Stomach smooth muscle (tissue), 2 donors: ENCODE results near the gene RAB4A.

ENCODE experiments used
- H3K27ac ChIP-seq: one replicate; pipeline ENCODE4 v1.7.0; 2013; ENCODE audit warnings: mild to moderate bottlenecking, low read length, inconsistent platforms
- H3K27me3 ChIP-seq, 2 donors: one replicate each; pipeline ENCODE4 v1.7.0; 2013; ENCODE audit warnings: low read length in 2 of 2; ENCODE audit not compliant: insufficient read depth in 2 of 2, control insufficient read depth in 1 of 2
- H3K36me3 ChIP-seq, 2 donors: one replicate each; pipeline ENCODE4 v1.7.0; 2013; ENCODE audit warnings: low read length in 2 of 2; ENCODE audit not compliant: control insufficient read depth in 2 of 2, insufficient read depth in 2 of 2
- H3K4me1 ChIP-seq: one replicate; pipeline ENCODE4 v1.7.0; 2013; ENCODE audit warnings: low read length; ENCODE audit not compliant: control insufficient read depth, insufficient read depth
- H3K4me3 ChIP-seq, 2 donors: one replicate each; pipeline ENCODE4 v1.7.0; 2013; ENCODE audit warnings: low read length in 2 of 2
- H3K9ac ChIP-seq, 2 donors: one replicate each; pipeline ENCODE4 v1.7.0; 2013; ENCODE audit warnings: low read length in 2 of 2, mild to moderate bottlenecking in 1 of 2
- H3K9me3 ChIP-seq, 2 donors: one replicate each; pipeline ENCODE4 v1.7.0; 2013; ENCODE audit warnings: low read length in 2 of 2; ENCODE audit not compliant: control insufficient read depth in 2 of 2
- donor health status: healthy.
- donor health status: Pancreatic carcinoma.

RAB4A gene, protein sequence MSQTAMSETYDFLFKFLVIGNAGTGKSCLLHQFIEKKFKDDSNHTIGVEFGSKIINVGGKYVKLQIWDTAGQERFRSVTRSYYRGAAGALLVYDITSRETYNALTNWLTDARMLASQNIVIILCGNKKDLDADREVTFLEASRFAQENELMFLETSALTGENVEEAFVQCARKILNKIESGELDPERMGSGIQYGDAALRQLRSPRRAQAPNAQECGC

DNA sequence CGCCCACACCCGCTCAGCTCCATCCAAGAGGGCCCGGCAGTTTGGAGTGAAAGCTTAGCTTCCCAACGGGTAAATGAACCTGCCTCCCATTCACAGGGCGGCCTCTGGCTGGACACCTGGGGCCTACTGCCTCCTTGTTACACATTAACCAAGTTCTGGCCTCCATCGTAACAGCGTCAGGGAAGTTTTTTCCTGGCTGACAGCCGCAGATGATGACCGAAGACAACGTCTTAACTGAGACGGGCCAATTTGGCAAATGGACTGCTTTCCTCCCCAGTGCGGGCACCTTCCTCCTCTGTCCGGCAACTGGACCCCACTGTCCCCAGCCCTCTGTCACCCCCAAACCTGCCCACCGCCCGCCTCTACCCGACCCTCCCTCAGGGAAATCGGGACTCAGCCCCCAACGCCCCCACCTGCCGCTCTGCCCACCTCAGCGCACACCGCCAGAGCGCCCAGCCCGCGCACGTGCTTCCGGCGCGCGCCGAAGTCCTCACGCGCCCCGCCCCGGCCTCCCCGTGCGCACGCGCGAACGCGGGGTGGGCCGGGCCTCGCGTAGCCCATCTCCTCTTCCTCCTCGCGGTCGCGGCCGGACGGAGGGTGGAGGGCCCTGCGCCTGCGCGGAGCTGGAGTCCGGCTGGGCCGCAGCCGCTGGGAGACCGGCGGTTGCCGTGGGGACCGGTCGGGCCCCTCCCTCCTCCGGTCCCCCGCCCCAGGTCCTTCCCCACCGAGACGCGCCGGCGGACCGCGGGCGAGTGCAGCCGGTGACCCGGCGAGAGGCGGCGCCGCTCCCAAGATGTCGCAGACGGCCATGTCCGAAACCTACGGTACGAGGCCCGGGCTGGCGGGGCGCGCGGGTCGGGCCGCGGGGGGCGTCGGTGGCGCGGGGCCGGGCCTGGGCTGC, at the start of gene RAB4A:
RAB4A (plus strand) TSS at position 565 of the 901 bp plus-strand sequence; CDS start at position 794, 229 bp downstream.
- H3K27me3 ChIP-seq = no peaks in the 10 kb centered on the region
- peaks cover 20% of the 10 kb centered on the region for H3K4me1 ChIP-seq
- H3K27ac ChIP-seq = peak within 1 kb of the TSS; percentile 70
- H3K9ac ChIP-seq = peak within 1 kb of the TSS; percentile 48 to 88
- H3K4me3 ChIP-seq = peak within 1 kb of the TSS; percentile 74 to 83
- peaks cover 0 to 4% of the 10 kb centered on the region in 2 donors for H3K9me3 ChIP-seq
- H3K36me3 ChIP-seq = no peaks in the 10 kb centered on the region

DNA sequence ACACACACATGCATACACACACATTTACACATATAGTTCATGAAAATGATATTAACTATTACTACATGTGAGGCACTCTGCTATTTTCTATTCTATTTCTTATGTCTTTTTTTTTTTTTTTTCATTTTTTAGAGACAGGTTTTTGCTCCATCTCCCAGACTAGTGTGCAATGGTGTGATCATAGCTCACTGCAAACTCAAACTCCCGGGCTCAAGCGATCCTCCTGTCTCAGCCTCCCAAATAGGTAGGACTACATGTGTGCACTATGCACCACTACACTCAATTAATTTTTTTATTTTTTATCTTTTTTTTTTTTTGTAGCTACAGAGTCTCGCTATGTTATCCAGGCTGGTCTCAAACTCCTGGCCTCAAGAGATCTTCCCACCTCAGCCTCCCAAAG, 48.8 kb upstream of the RAB4A start:
- Histone ChIP-seq H3K9me3 (no peaks in the 10 kb centered on the region), H3K9ac (no peak overlapping the region), H3K27me3 (no peaks in the 10 kb centered on the region), H3K4me1 (peaks cover 13% of the 10 kb centered on the region), H3K27ac (no peak overlapping the region), H3K36me3 (no peaks in the 10 kb centered on the region), H3K4me3 (no peak overlapping the region)

DNA sequence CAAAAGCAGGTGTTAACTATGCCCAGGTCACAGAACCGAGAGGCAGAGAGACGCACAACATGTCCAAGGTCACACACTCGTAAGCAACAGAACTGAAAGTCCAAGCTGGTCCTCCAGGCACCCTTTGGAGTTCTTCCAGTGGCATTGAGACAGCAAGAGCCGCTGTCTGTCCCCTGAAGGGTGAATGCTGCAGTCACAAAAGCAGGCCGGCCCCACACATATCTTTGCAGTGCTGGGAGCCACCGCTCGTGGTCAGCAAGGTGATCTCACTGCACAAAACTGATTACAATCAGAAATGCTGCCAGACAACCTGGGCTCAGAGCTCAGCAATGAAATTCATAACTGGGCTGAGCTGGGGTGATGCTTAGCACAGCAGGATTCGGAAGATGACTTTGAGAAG, 47.4 kb upstream of the RAB4A start:
- no peak overlapping the region for H3K9ac ChIP-seq

DNA sequence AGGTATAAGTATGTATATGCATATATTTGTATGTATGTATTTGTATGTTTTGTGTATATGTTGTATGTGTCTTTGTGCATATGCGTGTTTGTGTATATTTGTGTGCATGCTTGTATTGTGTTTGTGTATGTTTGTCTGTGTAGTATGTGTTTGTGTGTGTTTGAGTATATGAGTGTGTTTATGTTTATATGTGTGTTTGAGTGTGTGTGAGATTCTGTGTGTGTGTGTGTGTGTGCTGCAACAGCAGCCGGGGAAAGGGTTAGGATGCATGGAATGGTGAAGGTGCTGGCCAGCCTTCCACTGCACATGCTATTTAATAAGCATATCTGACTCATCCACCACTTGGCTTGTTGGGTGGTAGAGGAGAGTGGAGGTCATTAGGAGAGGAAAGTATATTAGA, 46.6 kb upstream of the RAB4A start:
- no peak overlapping the region for H3K4me3 ChIP-seq
- no peak overlapping the region for H3K9ac ChIP-seq
- H3K36me3 ChIP-seq = no peaks in the 10 kb centered on the region
- no peak overlapping the region for H3K27ac ChIP-seq
- no peaks in the 10 kb centered on the region for H3K9me3 ChIP-seq
- H3K4me1 ChIP-seq = peaks cover 20% of the 10 kb centered on the region
- no peaks in the 10 kb centered on the region for H3K27me3 ChIP-seq

More for the DNA sequence above, 47.4 kb upstream of the RAB4A start:
- no peak overlapping the region for H3K4me3 ChIP-seq
- peaks cover 16% of the 10 kb centered on the region for H3K4me1 ChIP-seq
- no peak overlapping the region for H3K27ac ChIP-seq
- H3K9me3 ChIP-seq = no peaks in the 10 kb centered on the region
- no peaks in the 10 kb centered on the region for H3K27me3 ChIP-seq
- no peaks in the 10 kb centered on the region for H3K36me3 ChIP-seq

DNA sequence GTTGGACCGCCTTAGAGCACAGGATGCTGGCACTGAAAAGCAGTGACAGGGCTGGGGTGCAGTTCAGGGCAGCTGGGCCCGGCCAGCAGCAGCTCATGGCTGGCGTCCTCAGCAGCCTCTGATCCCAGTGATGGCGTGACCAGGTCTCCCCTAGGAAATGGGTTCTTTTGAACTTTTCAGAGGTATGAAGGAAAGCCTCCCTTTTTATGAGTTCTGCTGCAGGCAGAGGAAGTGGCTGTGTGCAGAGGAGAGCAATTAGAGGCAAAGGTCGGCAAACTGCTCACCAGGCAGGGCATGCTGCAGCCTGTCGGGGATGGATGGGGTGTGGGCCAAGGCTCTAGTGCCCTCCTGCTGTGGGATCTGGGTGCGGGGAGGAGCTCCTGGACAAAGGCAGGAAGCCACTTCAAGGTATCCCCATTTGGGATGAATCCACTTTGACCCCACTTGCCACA, 45.6 kb upstream of the RAB4A start:
- Histone ChIP-seq H3K27ac (no peak overlapping the region), H3K9me3 (no peaks in the 10 kb centered on the region), H3K9ac (no peak overlapping the region), H3K36me3 (no peaks in the 10 kb centered on the region), H3K4me3 (no peak overlapping the region), H3K4me1 (peaks cover 30% of the 10 kb centered on the region), H3K27me3 (no peaks in the 10 kb centered on the region)

DNA sequence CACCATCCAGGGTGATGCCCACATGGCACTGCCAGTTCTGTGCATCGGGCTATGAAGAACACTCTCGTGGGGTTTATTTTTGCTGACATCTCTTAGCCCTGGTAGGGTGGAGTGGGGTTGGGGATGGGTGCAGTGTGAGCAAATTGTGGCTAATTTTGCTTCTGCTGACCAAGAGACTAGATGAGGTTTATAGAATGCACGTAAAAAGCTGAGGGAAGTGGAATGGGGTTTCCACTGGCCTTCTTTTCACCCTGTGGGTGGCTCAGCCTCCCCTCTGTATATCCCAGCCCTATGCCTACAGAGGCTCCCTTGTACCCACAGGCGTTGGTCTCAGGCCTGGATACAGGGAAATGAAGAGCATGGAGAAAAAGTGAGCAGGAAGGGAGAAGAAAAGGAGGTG, 44.1 kb upstream of the RAB4A start:
- no peak overlapping the region for H3K27ac ChIP-seq
- no peak overlapping the region for H3K4me3 ChIP-seq
- H3K4me1 ChIP-seq = peaks cover 36% of the 10 kb centered on the region
- no peaks in the 10 kb centered on the region for H3K9me3 ChIP-seq
- no peak overlapping the region for H3K9ac ChIP-seq
- H3K27me3 ChIP-seq = no peaks in the 10 kb centered on the region
- no peaks in the 10 kb centered on the region for H3K36me3 ChIP-seq

DNA sequence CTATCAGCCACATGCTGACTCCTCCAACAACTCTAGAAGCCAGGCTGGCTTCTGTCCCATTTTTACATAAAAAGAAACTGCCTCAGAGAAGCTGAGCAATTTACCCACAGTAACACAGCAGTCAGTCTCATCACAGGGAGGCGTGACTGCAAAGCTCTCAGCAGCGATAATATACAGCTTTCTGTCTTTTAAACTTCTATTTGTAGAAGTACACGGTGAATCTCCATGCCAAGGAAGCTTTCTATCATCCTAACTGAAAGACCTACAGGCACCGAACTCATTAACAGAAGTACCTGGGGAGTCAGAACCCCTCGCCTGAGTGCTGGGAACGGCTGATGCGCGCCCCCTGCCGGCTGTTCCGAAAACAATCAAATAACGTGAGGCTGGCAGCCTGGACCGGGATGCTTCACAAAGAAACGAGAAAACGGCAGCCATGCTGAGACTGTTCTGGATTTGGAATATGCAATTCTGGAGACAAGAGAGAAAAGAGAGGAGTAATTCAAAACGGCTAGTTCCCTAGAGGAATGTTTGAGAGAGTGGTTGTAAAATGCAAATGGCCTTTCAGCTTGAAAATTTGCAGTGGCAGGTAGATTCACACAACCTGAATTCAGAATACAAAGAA, 43.5 kb upstream of the RAB4A start:
- no peak overlapping the region for H3K9ac ChIP-seq
- no peak overlapping the region for H3K27ac ChIP-seq
- no peaks in the 10 kb centered on the region for H3K9me3 ChIP-seq
- no peaks in the 10 kb centered on the region for H3K36me3 ChIP-seq
- no peaks in the 10 kb centered on the region for H3K27me3 ChIP-seq
- H3K4me3 ChIP-seq = peak overlapping the region in 1 of 2 donors; percentile 3
- peaks cover 31% of the 10 kb centered on the region for H3K4me1 ChIP-seq

DNA sequence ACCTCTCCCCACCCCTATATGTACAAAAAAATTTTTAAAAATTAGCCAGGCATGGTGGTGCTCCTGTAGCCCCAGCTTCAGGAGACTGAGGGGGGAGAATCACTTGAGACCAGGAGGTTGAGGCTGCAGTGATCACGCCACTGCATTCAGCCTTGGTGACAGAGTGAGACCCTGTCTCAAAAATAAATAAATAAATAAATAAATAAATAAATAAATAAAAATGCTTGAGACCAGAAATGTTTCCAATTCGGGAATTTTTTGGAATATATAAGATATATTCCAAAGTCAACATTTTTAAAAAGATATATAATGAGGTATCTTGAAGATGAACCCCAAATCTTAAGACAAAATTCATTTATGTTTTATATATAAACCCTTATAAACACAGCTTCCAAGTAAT, 42.4 kb upstream of the RAB4A start:
- Histone ChIP-seq H3K27me3 (no peaks in the 10 kb centered on the region), H3K36me3 (no peaks in the 10 kb centered on the region), H3K9me3 (no peaks in the 10 kb centered on the region), H3K4me3 (no peak overlapping the region), H3K9ac (no peak overlapping the region), H3K27ac (no peak overlapping the region), H3K4me1 (peaks cover 31% of the 10 kb centered on the region)

DNA sequence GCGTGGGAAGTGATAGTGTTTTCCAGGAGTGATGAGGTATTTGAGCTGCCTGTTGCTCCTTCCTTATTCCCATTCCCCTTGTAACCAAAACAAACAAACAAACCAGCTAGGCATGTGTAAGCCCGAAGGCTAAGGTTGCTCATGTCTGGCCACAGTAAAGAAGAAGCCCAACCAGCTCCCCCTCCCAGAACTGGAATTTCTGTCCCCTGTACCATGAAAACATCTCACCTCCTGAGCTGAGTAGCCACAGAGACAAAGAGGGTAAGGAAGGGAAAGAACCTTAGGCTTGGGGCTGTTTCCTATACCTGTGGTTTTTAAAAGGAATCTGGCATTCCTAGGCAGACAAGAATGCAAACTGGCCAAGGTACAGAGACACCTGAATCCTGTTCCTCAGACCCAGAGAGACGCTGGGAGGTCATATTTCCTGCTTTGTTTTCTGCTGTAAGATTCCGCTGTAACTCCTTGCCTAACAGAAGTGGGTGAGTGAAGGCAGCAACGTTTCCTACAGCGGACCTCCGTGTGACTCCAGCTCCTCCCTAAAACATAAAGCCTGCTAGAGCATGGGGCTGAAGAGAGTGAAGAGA, 41.7 kb upstream of the RAB4A start:
- peak overlapping the region in 1 of 2 donors; percentile 42 for H3K9ac ChIP-seq
- peaks cover 31% of the 10 kb centered on the region for H3K4me1 ChIP-seq
- peak overlapping the region; percentile 66 for H3K27ac ChIP-seq
- no peaks in the 10 kb centered on the region for H3K36me3 ChIP-seq
- H3K27me3 ChIP-seq = no peaks in the 10 kb centered on the region
- H3K4me3 ChIP-seq = peak overlapping the region in 1 of 2 donors; percentile 29
- H3K9me3 ChIP-seq = no peaks in the 10 kb centered on the region

DNA sequence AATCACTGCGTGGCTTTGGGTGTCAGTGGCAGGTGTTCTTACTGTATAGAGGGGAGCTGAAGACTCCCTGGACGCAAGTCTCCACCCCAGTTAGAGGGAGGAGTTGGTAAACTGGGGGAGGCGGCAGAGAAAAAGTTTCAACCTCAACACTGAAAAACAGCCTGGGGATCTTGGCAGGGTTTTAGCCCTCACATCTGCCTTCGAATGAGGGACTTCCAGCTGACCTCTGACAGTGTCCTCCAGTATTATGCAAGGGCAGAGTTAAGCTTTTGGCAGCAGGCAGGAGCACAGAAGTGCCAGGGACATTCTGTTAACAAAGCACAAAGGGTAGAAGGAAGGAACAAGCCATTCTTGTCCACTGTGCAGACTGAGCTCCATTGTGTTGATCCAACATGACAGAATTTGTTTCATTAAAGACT, 41.2 kb upstream of the RAB4A start:
- Histone ChIP-seq H3K27me3 (no peaks in the 10 kb centered on the region), H3K9me3 (no peaks in the 10 kb centered on the region), H3K4me3 (peak overlapping the region in 1 of 2 donors; percentile 29), H3K36me3 (no peaks in the 10 kb centered on the region), H3K27ac (peak overlapping the region; percentile 66), H3K9ac (no peak overlapping the region), H3K4me1 (peaks cover 31% of the 10 kb centered on the region)
